Karpas-422 (cell line): ENCODE measurements around the gene LY86. TPM values are rescaled to one million over a fixed set of nuclear protein-coding genes. Genes with fewer than 3 reads are reported as not detected.

Experiments
- DNase-seq: peaks from one replicate; pipeline ENCODE4 v3.0.0-alpha.2; 2015
- H2AFZ ChIP-seq: fragments of 200-600 bp; sonication (generic); 2 replicates; pipeline ENCODE4 v1.6.1; 2014; ENCODE audit warnings: antibody characterized with exemption, low read length, mixed read lengths
- H3K27ac ChIP-seq: fragments of 200-600 bp; sonication (generic); 2 replicates; pipeline ENCODE4 v1.5.1; 2014; ENCODE audit warnings: mild to moderate bottlenecking, low read length, moderate library complexity
- H3K27me3 ChIP-seq: fragments of 200-600 bp; sonication (generic); 2 replicates; pipeline ENCODE4 v1.6.1; 2014; ENCODE audit warnings: low read length, mixed read lengths
- H3K36me3 ChIP-seq: fragments of 200-600 bp; sonication (generic); 2 replicates; pipeline ENCODE4 v1.6.1; 2014; ENCODE audit warnings: low read length, mixed read lengths; ENCODE audit not compliant: insufficient read depth
- H3K4me1 ChIP-seq: fragments of 200-600 bp; sonication (generic); 2 replicates; pipeline ENCODE4 v1.6.1; 2014; ENCODE audit warnings: mild to moderate bottlenecking, low read length, mixed read lengths
- H3K4me2 ChIP-seq: fragments of 200-600 bp; sonication (generic); 2 replicates; pipeline ENCODE4 v1.6.1; 2014; ENCODE audit warnings: low read length, low read depth, mild to moderate bottlenecking; ENCODE audit not compliant: poor library complexity, severe bottlenecking
- H3K4me3 ChIP-seq: fragments of 200-600 bp; sonication (generic); 2 replicates; pipeline ENCODE4 v1.5.1; 2014; ENCODE audit warnings: mild to moderate bottlenecking, antibody characterized with exemption, low read length, mixed read lengths
- H3K79me2 ChIP-seq: fragments of 200-600 bp; sonication (generic); 2 replicates; pipeline ENCODE4 v1.6.1; 2014; ENCODE audit warnings: mild to moderate bottlenecking, low read length, mixed read lengths
- H3K9ac ChIP-seq: fragments of 200-600 bp; sonication (generic); 2 replicates; pipeline ENCODE4 v1.6.0; 2014; ENCODE audit warnings: low read length
- H3K9me2 ChIP-seq: fragments of 200-600 bp; sonication (generic), shearing (Covaris generic); replicated peaks from 2 replicates; pipeline ENCODE4 v1.6.0; 2014; ENCODE audit warnings: mild to moderate bottlenecking, low read length, moderate library complexity; ENCODE audit not compliant: insufficient read depth
- H3K9me3 ChIP-seq: fragments of 300-700, 200-600 bp; sonication (generic); 2 replicates; pipeline ENCODE4 v1.6.1; 2014; ENCODE audit warnings: low read length, mixed read lengths
- H4K20me1 ChIP-seq: fragments of 200-600 bp; sonication (generic); 2 replicates; pipeline ENCODE4 v1.6.1; 2014; ENCODE audit warnings: mild to moderate bottlenecking, antibody characterized with exemption, low read length, low read depth; ENCODE audit not compliant: insufficient read depth
- total RNA-seq: library from RNA; depleted of rRNA; stranded (reverse); fragments of >200 nt; shearing (Covaris generic); gene quantifications from 2 replicates; pipeline ENCODE4 v1.2.3, GENCODE V29; 2014; ENCODE audit warnings: low replicate concordance

LY86 gene
- total RNA-seq, 1 experiment from 2014 or later = 187 TPM

- no peak overlapping the region for H3K4me3 ChIP-seq
- H3K9ac ChIP-seq = no peak overlapping the region
- peaks cover 12% of the 10 kb centered on the region for H3K4me1 ChIP-seq
- H3K79me2 ChIP-seq = no peaks in the 10 kb centered on the region
- H2AFZ ChIP-seq = no peak overlapping the region
- no peaks in the 10 kb centered on the region for H4K20me1 ChIP-seq
- DNase-seq = no peak
- H3K36me3 ChIP-seq = peaks cover 36% of the 10 kb centered on the region
- no peaks in the 10 kb centered on the region for H3K9me2 ChIP-seq
- no peaks in the 10 kb centered on the region for H3K9me3 ChIP-seq
- H3K27me3 ChIP-seq = no peaks in the 10 kb centered on the region
- H3K4me2 ChIP-seq = no peak overlapping the region
- H3K27ac ChIP-seq = no peak overlapping the region
These were observed 47.3 kb downstream of the LY86 start for GRCh38 chr6:6635869-6636268.

- Histone ChIP-seq H3K4me3 (no peak overlapping the region), H3K4me1 (peaks cover 11% of the 10 kb centered on the region), H3K9me3 (no peaks in the 10 kb centered on the region), H3K79me2 (no peaks in the 10 kb centered on the region), H3K27me3 (no peaks in the 10 kb centered on the region), H3K36me3 (peaks cover 17% of the 10 kb centered on the region; the same call in 1 of the 2 replicates), H4K20me1 (no peaks in the 10 kb centered on the region), H3K27ac (no peak overlapping the region), H3K4me2 (no peak overlapping the region), H3K9me2 (no peaks in the 10 kb centered on the region), H3K9ac (no peak overlapping the region), H2AFZ (no peak overlapping the region)
- no peak for DNase-seq
These were observed 51.1 kb downstream of the LY86 start for GRCh38 chr6:6639572-6639971.

- H4K20me1 ChIP-seq = no peaks in the 10 kb centered on the region
- no peak for DNase-seq
- no peak overlapping the region for H3K4me2 ChIP-seq
- peaks cover 12% of the 10 kb centered on the region; the same call in 1 of the 2 replicates for H3K36me3 ChIP-seq
- H3K27ac ChIP-seq = no peak overlapping the region
- H3K9me2 ChIP-seq = no peaks in the 10 kb centered on the region
- H3K9me3 ChIP-seq = no peaks in the 10 kb centered on the region
- H3K79me2 ChIP-seq = no peaks in the 10 kb centered on the region
- H3K27me3 ChIP-seq = no peaks in the 10 kb centered on the region
- H3K9ac ChIP-seq = no peak overlapping the region
- H2AFZ ChIP-seq = no peak overlapping the region
- peaks cover 5% of the 10 kb centered on the region for H3K4me1 ChIP-seq
- no peak overlapping the region for H3K4me3 ChIP-seq
These were observed 52.4 kb downstream of the LY86 start for GRCh38 chr6:6640926-6641325.

- no peak for DNase-seq
- no peaks in the 10 kb centered on the region for H3K79me2 ChIP-seq
- no peaks in the 10 kb centered on the region for H3K27me3 ChIP-seq
- H4K20me1 ChIP-seq = no peaks in the 10 kb centered on the region
- no peaks in the 10 kb centered on the region for H3K9me2 ChIP-seq
- no peak overlapping the region for H2AFZ ChIP-seq
- H3K27ac ChIP-seq = no peak overlapping the region
- no peaks in the 10 kb centered on the region for H3K9me3 ChIP-seq
- no peak overlapping the region for H3K9ac ChIP-seq
- H3K4me3 ChIP-seq = no peak overlapping the region
- H3K4me2 ChIP-seq = no peak overlapping the region
- peaks cover 4% of the 10 kb centered on the region for H3K4me1 ChIP-seq
- peaks cover 15% of the 10 kb centered on the region; the same call in 1 of the 2 replicates for H3K36me3 ChIP-seq
These were observed 54.9 kb downstream of the LY86 start for GRCh38 chr6:6643398-6643797.

GRCh38 chr6:6645261-6645917, 56.9 kb downstream of the LY86 start:
- Histone ChIP-seq H3K9me3 (no peaks in the 10 kb centered on the region), H3K27ac (no peak overlapping the region), H3K79me2 (no peaks in the 10 kb centered on the region), H2AFZ (no peak overlapping the region), H3K9ac (no peak overlapping the region), H3K36me3 (peaks cover 13% of the 10 kb centered on the region; the same call in 1 of the 2 replicates), H3K4me2 (no peak overlapping the region), H3K4me3 (no peak overlapping the region), H3K27me3 (no peaks in the 10 kb centered on the region), H3K4me1 (peaks cover 4% of the 10 kb centered on the region), H4K20me1 (no peaks in the 10 kb centered on the region), H3K9me2 (no peaks in the 10 kb centered on the region)
- DNase-seq = no peak

GRCh38 chr6:6646384-6646783, 57.9 kb downstream of the LY86 start:
- Histone ChIP-seq H3K4me1 (peaks cover 4% of the 10 kb centered on the region), H4K20me1 (no peaks in the 10 kb centered on the region), H3K79me2 (no peaks in the 10 kb centered on the region), H3K9me2 (no peaks in the 10 kb centered on the region), H2AFZ (no peak overlapping the region), H3K9ac (no peak overlapping the region), H3K4me2 (no peak overlapping the region), H3K27ac (no peak overlapping the region), H3K9me3 (no peaks in the 10 kb centered on the region), H3K36me3 (peaks cover 18% of the 10 kb centered on the region; the same call in 1 of the 2 replicates), H3K4me3 (no peak overlapping the region), H3K27me3 (no peaks in the 10 kb centered on the region)
- DNase-seq = no peak

GRCh38 chr6:6646859-6647258, 58.3 kb downstream of the LY86 start:
- Histone ChIP-seq H3K27me3 (no peaks in the 10 kb centered on the region), H3K4me2 (no peak overlapping the region), H3K9ac (no peak overlapping the region), H3K9me3 (no peaks in the 10 kb centered on the region), H3K4me1 (peaks cover 4% of the 10 kb centered on the region), H3K4me3 (no peak overlapping the region), H3K9me2 (no peaks in the 10 kb centered on the region), H3K27ac (no peak overlapping the region), H3K36me3 (peaks cover 18% of the 10 kb centered on the region; the same call in 1 of the 2 replicates), H4K20me1 (no peaks in the 10 kb centered on the region), H3K79me2 (no peaks in the 10 kb centered on the region), H2AFZ (no peak overlapping the region)
- DNase-seq = peak; percentile 63

GRCh38 chr6:6648692-6649343, 60.3 kb downstream of the LY86 start:
- DNase-seq = no peak
- Histone ChIP-seq H3K79me2 (no peaks in the 10 kb centered on the region), H4K20me1 (no peaks in the 10 kb centered on the region), H3K4me1 (peaks cover 4% of the 10 kb centered on the region), H3K9ac (no peak overlapping the region), H3K4me2 (no peak overlapping the region), H2AFZ (no peak overlapping the region), H3K27ac (no peak overlapping the region), H3K4me3 (no peak overlapping the region), H3K27me3 (no peaks in the 10 kb centered on the region), H3K9me3 (no peaks in the 10 kb centered on the region), H3K9me2 (no peaks in the 10 kb centered on the region), H3K36me3 (peaks cover 18% of the 10 kb centered on the region; the same call in 1 of the 2 replicates)
